ENCODE results near the gene GABRG3. TPM values are rescaled to one million over a fixed set of nuclear protein-coding genes. Genes with fewer than 3 reads are reported as not detected.

The GABRG3 gene
- total and polyA plus RNA-seq, 2 donors: 1.5 TPM; not detected in 1

DNA sequence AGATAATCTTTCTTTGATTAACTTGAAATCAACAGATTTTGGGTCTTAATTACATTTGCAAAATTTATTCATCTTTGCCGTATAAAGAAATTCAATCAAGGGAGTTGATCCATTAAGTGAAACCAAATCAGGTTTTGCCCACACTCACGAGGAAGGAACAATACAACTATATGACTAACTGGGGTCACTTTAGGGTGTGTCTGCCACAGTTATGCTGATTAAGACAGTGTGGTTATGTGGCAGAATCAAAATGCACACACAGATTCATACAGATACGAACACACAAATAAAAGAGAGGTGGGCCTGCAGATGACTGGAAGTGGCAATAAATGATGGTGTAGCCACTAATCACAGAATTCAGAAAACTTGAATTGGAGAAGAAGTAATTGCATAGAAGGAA is 543.5 kb downstream of the GABRG3 start:
- DNase-seq (ENCODE audit: extremely low spot score): no peak
- no peak overlapping the region for H3K4me3 ChIP-seq (ENCODE audit: low read depth, low read length)
- WGBS: 83% methylated on average over 3 of the region's 3 CpGs
- no peak overlapping the region for H3K27ac ChIP-seq (ENCODE audit: low read depth)
- H3K4me1 ChIP-seq (ENCODE audit: insufficient read depth): no peaks in the 10 kb centered on the region
- no peaks in the 10 kb centered on the region for H3K36me3 ChIP-seq (ENCODE audit: insufficient read depth)

DNA sequence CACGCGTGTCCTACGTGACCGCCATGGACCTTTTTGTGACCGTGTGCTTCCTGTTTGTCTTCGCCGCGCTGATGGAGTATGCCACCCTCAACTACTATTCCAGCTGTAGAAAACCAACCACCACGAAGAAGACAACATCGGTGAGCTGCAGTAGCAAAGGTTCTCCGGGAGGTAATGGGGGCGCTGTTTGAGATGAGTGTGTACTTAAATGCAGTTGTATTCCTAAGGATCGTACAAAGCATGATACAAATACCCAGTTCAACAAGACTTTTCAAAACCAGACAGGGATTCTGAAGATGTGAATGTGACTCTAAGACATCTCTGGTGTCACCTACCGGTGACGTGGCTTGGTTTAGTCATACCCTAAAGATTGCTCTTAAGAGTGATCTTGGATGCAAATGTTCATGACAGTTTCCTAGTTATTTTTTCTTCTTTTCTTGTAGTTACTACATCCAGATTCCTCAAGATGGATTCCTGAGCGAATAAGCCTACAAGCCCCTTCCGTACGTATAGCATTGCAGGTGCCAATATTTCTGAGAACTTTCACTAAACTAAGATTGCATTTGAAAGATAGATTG is 556.6 kb downstream of the GABRG3 start:
- Histone ChIP-seq H3K36me3 (ENCODE audit: insufficient read depth) (no peaks in the 10 kb centered on the region), H3K27ac (ENCODE audit: low read depth) (no peak overlapping the region), H3K4me1 (ENCODE audit: insufficient read depth) (no peaks in the 10 kb centered on the region), H3K4me3 (ENCODE audit: low read depth, low read length) (no peak overlapping the region)
- 84% methylated on average over 18 of the region's 18 CpGs for WGBS
- no peak for DNase-seq (ENCODE audit: extremely low spot score)

DNA sequence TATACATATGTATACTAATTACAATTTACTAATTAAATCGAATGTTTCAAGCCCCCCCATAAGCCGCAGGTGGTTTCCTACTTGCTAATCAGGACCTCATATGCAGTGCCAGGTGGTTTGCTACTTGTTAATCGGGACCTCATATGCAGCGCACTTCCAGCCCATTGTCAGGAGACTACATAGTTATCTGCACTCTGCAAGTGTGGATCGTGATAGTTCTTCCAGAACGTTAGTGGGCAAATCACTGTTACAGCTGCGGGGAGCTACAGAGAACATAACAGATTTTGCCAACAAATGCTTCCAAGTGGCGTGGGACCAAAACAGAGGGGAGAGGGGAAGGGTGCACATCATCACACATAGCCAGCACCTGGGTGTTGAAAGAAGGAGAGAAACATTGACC is 558.4 kb downstream of the GABRG3 start:
- Histone ChIP-seq H3K36me3 (ENCODE audit: insufficient read depth) (no peaks in the 10 kb centered on the region), H3K27ac (ENCODE audit: low read depth) (no peak overlapping the region), H3K4me1 (ENCODE audit: insufficient read depth) (no peaks in the 10 kb centered on the region), H3K4me3 (ENCODE audit: low read depth, low read length) (no peak overlapping the region)
- DNase-seq (ENCODE audit: extremely low spot score): no peak
- 69% methylated on average over 8 of the region's 8 CpGs for WGBS

DNA sequence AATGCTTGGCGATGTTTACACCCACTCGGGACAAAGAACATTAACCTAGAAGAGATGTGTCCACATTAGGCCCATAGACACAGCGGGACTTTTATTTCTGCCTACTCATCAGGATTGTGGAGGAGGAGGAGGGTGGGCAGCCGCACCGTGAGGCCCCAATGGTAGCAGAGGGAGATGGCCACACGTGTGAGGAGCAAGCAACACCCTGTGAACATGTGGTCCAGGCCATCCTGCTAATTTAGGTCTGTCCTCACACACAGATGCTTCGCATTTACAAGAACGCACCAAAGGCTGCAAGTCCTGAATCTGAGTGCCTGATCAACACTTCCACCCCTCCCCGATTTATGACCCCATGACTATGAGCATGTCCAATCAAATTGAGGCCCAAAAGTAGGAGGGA is 560.0 kb downstream of the GABRG3 start:
- H3K27ac ChIP-seq (ENCODE audit: low read depth): no peak overlapping the region
- WGBS: 89% methylated on average over 9 of the region's 9 CpGs
- no peak for DNase-seq (ENCODE audit: extremely low spot score)

DNA sequence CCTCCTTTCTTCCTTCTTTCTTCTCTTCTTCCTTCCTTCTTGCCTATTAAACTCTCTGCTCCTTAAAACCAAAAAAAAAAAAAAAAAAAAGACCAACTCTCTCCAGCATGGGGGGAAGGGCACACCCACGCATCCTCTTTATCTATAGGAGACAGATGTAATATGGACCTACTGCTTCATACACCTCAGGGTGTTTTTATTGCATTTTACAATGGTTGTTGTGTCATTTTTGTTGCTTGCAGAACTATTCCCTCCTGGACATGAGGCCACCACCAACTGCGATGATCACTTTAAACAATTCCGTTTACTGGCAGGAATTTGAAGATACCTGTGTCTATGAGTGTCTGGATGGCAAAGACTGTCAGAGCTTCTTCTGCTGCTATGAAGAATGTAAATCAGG is 561.4 kb downstream of the GABRG3 start:
- H3K4me3 ChIP-seq (ENCODE audit: low read depth, low read length): no peak overlapping the region
- H3K36me3 ChIP-seq (ENCODE audit: insufficient read depth): no peaks in the 10 kb centered on the region
- no peak overlapping the region for H3K27ac ChIP-seq (ENCODE audit: low read depth)
- no peak for DNase-seq (ENCODE audit: extremely low spot score)
- 88% methylated on average over 3 of the region's 3 CpGs for WGBS
- no peaks in the 10 kb centered on the region for H3K4me1 ChIP-seq (ENCODE audit: insufficient read depth)

More for the DNA sequence above, 560.0 kb downstream of the GABRG3 start:
- Histone ChIP-seq H3K36me3 (ENCODE audit: insufficient read depth) (no peaks in the 10 kb centered on the region), H3K4me1 (ENCODE audit: insufficient read depth) (no peaks in the 10 kb centered on the region), H3K4me3 (ENCODE audit: low read depth, low read length) (no peak overlapping the region)

DNA sequence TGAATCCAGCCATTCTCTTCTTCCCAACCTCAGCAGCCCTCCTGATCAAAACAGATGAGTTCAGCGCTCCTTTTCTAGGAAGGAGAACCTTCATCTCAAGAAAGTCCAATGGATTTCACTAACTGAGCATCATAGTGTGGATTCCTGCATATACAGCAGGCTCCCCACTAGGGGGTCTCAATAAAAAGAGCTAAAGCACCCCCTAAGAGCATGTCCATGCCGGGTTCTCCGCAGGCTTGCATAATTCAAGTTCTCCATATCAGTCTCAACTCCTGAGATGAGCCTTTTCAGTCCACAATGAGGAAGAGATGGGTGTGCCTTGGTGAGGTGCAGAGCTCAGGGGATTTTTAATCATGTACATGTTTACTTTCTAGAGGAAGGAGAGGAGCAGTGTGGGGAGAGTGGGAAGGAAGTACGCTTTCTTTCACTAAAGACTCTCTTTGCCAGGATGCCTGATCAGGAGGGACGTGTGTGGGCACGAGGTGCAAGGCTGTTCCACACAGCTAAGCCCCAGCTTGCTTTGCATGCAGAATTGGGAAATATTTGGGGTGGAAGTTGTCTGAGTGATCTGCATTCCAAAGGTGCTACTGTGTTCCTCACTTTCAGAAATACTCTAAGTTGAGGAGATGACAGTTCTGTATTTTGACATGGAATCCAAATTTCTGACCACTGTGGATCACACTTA is 564.6 kb downstream of the GABRG3 start:
- Histone ChIP-seq H3K36me3 (ENCODE audit: insufficient read depth) (no peaks in the 10 kb centered on the region), H3K4me3 (ENCODE audit: low read depth, low read length) (no peak overlapping the region), H3K27ac (ENCODE audit: low read depth) (no peak overlapping the region), H3K4me1 (ENCODE audit: insufficient read depth) (no peaks in the 10 kb centered on the region)
- 84% methylated on average over 6 of the region's 6 CpGs for WGBS
- DNase-seq (ENCODE audit: extremely low spot score): no peak

DNA sequence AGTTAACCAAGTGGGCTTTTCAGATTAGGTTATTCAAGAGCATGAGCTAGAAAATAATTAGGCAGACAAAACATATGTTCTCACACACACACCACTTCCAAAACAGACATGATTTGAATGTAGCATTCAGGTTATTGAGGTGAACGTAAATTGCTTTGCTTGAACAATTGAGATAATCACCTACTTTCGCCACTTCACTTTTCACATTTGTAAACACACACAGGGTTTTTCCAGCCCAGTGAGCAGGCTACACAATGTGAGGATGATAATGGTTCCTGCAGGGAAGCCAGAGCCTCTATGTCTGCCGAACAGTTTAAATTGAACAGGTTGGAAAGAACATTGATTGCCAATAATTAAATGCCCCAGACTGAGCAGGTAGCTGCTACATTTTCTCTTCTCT is 567.3 kb downstream of the GABRG3 start:
- Histone ChIP-seq H3K4me3 (ENCODE audit: low read depth, low read length) (no peak overlapping the region), H3K36me3 (ENCODE audit: insufficient read depth) (no peaks in the 10 kb centered on the region), H3K27ac (ENCODE audit: low read depth) (no peak overlapping the region), H3K4me1 (ENCODE audit: insufficient read depth) (no peaks in the 10 kb centered on the region)
- WGBS: 80% methylated on average over 3 of the region's 3 CpGs
- no peak for DNase-seq (ENCODE audit: extremely low spot score)

DNA sequence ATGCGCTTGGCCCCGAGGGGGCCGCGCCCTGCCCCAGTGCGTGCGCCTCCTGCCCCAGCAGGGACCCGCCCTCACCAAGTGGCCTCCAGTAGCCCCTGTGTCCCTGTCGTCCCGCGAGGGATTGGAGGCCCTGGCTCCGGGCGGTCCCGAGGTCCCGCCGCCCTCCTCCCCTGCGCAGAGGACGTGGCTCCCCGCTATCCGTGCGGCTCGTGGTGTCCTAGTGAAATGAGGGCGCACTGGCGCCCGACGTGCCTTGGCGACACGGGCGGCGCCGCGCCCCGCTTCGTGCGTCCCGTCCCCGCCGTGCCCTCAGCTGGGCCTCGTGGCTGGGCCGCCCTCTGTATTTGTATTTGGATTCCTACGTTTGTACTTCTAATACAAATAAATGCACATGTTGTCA is 570.6 kb downstream of the GABRG3 start:
- 97% methylated on average over 40 of the region's 40 CpGs for WGBS
- Histone ChIP-seq H3K36me3 (ENCODE audit: insufficient read depth) (no peaks in the 10 kb centered on the region), H3K4me3 (ENCODE audit: low read depth, low read length) (no peak overlapping the region), H3K4me1 (ENCODE audit: insufficient read depth) (no peaks in the 10 kb centered on the region), H3K27ac (ENCODE audit: low read depth) (no peak overlapping the region)
- DNase-seq (ENCODE audit: extremely low spot score): no peak

DNA sequence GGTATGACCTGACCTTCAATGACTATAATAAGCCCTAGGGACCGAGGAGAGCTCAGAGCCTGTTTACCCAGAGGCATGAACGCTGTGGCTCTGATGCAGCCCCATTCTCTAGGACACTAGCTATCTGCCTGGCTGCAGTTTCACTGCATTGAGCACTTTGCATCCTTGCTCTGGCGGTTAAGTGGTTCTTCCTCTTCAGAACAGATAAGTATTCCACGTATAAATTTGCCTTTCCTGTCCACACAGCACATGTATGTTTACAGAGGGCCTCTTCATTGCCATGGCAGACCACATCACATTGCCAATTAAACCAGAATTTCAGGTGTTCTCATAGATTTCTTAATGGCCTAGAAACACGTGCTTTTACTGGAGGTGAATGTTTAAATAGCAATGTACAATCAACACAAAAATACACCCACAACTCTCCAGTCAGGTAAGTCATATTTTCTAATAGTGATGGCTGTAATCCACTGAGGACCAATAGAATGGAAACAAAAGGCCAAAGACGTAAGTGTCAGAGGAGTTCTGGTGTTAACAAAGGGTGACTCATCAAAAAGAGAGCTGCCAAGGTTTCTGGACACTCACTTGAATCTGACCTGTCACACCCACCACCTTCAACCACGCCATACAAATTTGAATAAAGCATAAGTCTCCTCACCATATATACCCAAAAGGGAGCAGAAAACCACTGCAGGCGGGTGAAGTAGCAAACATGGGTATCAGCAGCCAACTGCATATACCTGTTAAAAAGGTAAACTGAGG is 574.7 kb downstream of the GABRG3 start:
- 73% methylated on average over 8 of the region's 8 CpGs for WGBS
- no peak overlapping the region for H3K4me3 ChIP-seq (ENCODE audit: low read depth, low read length)
- no peaks in the 10 kb centered on the region for H3K36me3 ChIP-seq (ENCODE audit: insufficient read depth)
- no peaks in the 10 kb centered on the region for H3K4me1 ChIP-seq (ENCODE audit: insufficient read depth)
- no peak overlapping the region for H3K27ac ChIP-seq (ENCODE audit: low read depth)
- DNase-seq (ENCODE audit: extremely low spot score): no peak

DNA sequence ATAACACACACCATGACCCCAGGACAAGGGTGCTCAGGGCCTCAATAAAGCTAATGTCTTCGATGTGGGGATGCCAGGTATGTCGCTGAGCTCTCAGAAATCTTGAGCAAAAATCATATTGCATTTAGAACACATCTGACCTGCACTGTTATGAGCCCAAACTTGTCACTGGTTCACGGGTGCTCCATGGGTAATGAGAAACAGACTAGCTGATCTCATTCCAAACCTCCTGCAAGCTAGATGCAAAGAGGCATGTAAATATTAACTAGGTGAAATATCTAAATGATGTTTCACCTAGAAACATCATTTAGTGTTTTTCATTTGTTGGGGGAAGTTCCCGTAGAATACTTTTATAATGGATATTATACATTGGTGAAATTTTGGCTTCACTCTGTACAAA is 578.8 kb downstream of the GABRG3 start:
- Histone ChIP-seq H3K4me1 (ENCODE audit: insufficient read depth) (no peaks in the 10 kb centered on the region), H3K4me3 (ENCODE audit: low read depth, low read length) (no peak overlapping the region), H3K36me3 (ENCODE audit: insufficient read depth) (no peaks in the 10 kb centered on the region), H3K27ac (ENCODE audit: low read depth) (no peak overlapping the region)
- WGBS: 61% methylated on average over 4 of the region's 4 CpGs
- no peak for DNase-seq (ENCODE audit: extremely low spot score)

DNA sequence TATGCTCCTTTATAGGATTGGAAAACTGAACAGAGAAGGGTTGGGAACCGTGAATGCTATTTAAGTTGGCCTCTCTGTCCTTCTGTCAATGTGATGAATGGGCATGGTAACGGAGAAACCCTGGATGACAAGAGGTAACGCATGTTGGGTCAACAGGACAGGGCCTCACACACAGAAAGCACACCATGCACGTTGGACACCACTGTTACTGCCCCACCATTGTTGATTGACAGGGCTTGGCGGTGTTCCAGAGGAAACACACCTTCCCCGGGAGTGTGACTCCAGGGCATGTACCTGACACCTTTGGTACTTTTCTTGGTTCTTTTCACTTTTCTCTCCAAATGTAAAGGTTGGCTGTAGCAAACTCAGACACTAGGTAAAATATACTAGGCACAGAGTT is 579.7 kb downstream of the GABRG3 start:
- H3K27ac ChIP-seq (ENCODE audit: low read depth): no peak overlapping the region
- no peak overlapping the region for H3K4me3 ChIP-seq (ENCODE audit: low read depth, low read length)
- 75% methylated on average over 6 of the region's 6 CpGs for WGBS
- no peak for DNase-seq (ENCODE audit: extremely low spot score)
- no peaks in the 10 kb centered on the region for H3K4me1 ChIP-seq (ENCODE audit: insufficient read depth)
- H3K36me3 ChIP-seq (ENCODE audit: insufficient read depth): no peaks in the 10 kb centered on the region

DNA sequence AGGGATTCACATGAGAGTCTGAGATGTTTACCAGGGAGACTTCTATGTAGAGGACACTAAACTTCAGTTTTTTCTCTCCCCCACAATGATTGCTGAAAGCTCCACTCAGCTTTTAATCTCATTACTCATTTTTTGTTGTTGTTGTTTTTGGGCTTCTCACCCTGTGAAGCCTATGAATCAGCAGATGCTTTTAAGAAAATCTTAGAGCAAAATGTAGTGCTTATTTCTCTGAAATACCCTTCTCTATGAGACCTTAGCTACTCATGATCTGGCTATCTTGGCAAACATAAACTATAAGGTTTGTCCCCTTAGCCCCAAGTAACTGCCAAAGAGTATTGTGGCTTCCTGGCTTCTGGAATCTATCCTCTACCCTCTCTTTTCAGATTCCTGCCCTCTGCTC is 590.8 kb downstream of the GABRG3 start:
- Histone ChIP-seq H3K27ac (ENCODE audit: low read depth) (no peak overlapping the region), H3K4me3 (ENCODE audit: low read depth, low read length) (no peak overlapping the region), H3K4me1 (ENCODE audit: insufficient read depth) (no peaks in the 10 kb centered on the region), H3K36me3 (ENCODE audit: insufficient read depth) (no peaks in the 10 kb centered on the region)
- DNase-seq (ENCODE audit: extremely low spot score): no peak

DNA sequence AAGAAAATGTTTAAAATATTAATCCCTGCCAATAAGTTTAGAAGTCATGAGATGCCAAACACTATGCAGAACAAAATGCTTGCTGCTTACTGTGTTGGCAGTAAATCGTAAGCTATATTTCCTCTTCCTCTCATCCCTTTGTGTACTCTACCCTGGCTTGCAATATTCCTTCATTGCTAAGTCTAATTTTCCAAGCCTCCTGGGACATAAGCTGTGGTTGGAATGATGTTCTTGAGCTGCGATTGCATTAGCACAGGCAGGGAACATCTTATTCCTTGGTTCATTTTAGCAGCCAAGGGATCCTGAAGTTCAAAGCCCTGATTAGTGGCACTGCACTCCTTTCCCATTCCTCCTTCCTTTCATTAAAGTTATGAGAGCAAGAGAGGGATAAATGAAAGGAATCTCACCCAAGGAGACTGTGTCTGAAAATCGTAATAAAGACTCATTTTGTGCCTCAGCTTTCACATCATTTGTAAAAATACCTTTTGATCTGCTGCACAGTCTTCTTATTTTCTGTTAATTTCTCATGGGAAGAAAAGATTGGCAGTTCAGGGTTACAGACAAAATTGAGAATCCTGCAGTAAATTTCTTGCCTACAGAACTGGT is 592.9 kb downstream of the GABRG3 start:
- no peak overlapping the region for H3K4me3 ChIP-seq (ENCODE audit: low read depth, low read length)
- H3K27ac ChIP-seq (ENCODE audit: low read depth): no peak overlapping the region
- 68% methylated on average over 3 of the region's 3 CpGs for WGBS
- DNase-seq (ENCODE audit: extremely low spot score): no peak
- H3K36me3 ChIP-seq (ENCODE audit: insufficient read depth): no peaks in the 10 kb centered on the region
- H3K4me1 ChIP-seq (ENCODE audit: insufficient read depth): no peaks in the 10 kb centered on the region

DNA sequence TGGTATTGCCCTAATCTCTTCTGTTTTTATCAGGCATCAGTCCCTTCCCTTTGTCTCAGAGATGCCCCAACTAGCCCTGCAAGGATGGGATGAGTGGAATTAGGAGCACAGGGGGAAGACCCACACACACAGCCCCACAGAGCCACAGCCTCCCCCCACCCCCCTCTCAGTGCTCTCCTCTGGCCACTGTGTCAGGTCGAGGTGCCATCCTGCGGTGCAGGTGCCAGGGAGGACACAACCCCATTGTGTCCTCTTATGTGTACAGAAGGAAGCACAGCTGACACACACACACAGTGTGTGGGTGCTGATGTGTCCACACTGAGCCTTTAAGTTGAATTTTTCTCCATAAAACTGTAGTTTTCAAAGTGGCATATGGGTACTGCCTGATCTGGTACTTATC is 593.7 kb downstream of the GABRG3 start:
- H3K4me3 ChIP-seq (ENCODE audit: low read depth, low read length): no peak overlapping the region
- H3K36me3 ChIP-seq (ENCODE audit: insufficient read depth): no peaks in the 10 kb centered on the region
- H3K27ac ChIP-seq (ENCODE audit: low read depth): no peak overlapping the region
- WGBS: 95% methylated on average over 2 of the region's 2 CpGs
- no peak for DNase-seq (ENCODE audit: extremely low spot score)
- no peaks in the 10 kb centered on the region for H3K4me1 ChIP-seq (ENCODE audit: insufficient read depth)

Measured in urinary bladder (tissue), 4 donors.